SK-N-SH (cell line): ENCODE results near the gene PPP2R3C. TPM values are rescaled to one million over a fixed set of nuclear protein-coding genes. Genes with fewer than 3 reads are reported as not detected.

ENCODE experiments used
- CTCF ChIA-PET: fragments of 300-600, 350-600 bp; formaldehyde crosslinking; extraction: SDS; loops from one replicate; lab custom pipeline; 2021; lab: Yijun Ruan, JAX
- POLR2A ChIA-PET: fragments of 350-600 bp; sonication (Branson Sonifier 250); formaldehyde crosslinking; extraction: SDS; loops from one replicate; lab custom pipeline; 2020; ENCODE audit warnings: antibody characterized with exemption, inconsistent platforms; lab: Yijun Ruan, JAX
- DNase-seq: peaks from one replicate; pipeline ENCODE4 v3.0.0; 2012
- H2AFZ ChIP-seq: fragments of 200-600 bp; sonication (generic); 2 replicates; pipeline ENCODE4 v1.8.1; 2016; ENCODE audit warnings: antibody characterized with exemption, mild to moderate bottlenecking, low read depth
- H3F3A ChIP-seq: fragments of 200-600 bp; sonication (generic); replicated peaks from 2 replicates; pipeline ENCODE3; 2016; ENCODE audit warnings: antibody characterized with exemption, mild to moderate bottlenecking; ENCODE audit not compliant: insufficient read depth
- H3K27ac ChIP-seq, 2 experiments: fragments of 200-500 bp in 1 of 2; fragments of 200-600 bp in 1 of 2; sonication (Bioruptor generic) in 1 of 2; sonication (generic), shearing (Covaris generic) in 1 of 2; 2 replicates each; pipeline versions ENCODE4 v1.5.1 to v1.6.1; 2014 to 2016; ENCODE audit warnings: low read depth in 2 of 2, inconsistent platforms in 1 of 2, low read length in 1 of 2, mild to moderate bottlenecking in 1 of 2, mixed read lengths in 1 of 2
- H3K27me3 ChIP-seq: fragments of 200-600 bp; sonication (generic), shearing (Covaris generic); 2 replicates; pipeline ENCODE4 v1.6.1; 2016; ENCODE audit warnings: mixed run types; ENCODE audit not compliant: insufficient read depth
- H3K36me3 ChIP-seq, 2 experiments: fragments of 200-500 bp in 1 of 2; fragments of 200-600 bp in 1 of 2; sonication (Bioruptor generic) in 1 of 2; sonication (generic) in 1 of 2; replicated peaks in 1 of 2; 2 replicates each; pipeline versions ENCODE3 to v1.5.1; 2014 to 2016; ENCODE audit warnings: low read length in 1 of 2, mild to moderate bottlenecking in 1 of 2; ENCODE audit not compliant: insufficient read depth in 2 of 2, control insufficient read depth in 1 of 2
- H3K4me1 ChIP-seq, 2 experiments: fragments of 200-500 bp in 1 of 2; fragments of 200-600 bp in 1 of 2; sonication (Bioruptor generic) in 1 of 2; sonication (generic), shearing (Covaris generic) in 1 of 2; 2 replicates each; pipeline versions ENCODE4 v1.5.1 to v1.6.1; 2014 to 2016; ENCODE audit warnings: low read depth in 1 of 2, low read length in 1 of 2, mixed run types in 1 of 2; ENCODE audit not compliant: insufficient read depth in 2 of 2, control insufficient read depth in 1 of 2
- H3K4me2 ChIP-seq: fragments of 200-600 bp; sonication (generic), shearing (Covaris generic); 2 replicates; pipeline ENCODE4 v1.6.1; 2017; ENCODE audit warnings: mixed run types
- H3K4me3 ChIP-seq, 2 experiments: fragments of 200-500 bp in 1 of 2; fragments of 200-600 bp in 1 of 2; sonication (Bioruptor generic) in 1 of 2; sonication (generic), shearing (Covaris generic) in 1 of 2; 2 replicates each; pipeline versions ENCODE4 v1.5.1 to v1.8.1; 2014 to 2016; ENCODE audit warnings: low read depth in 2 of 2, inconsistent platforms in 1 of 2, low read length in 1 of 2, mild to moderate bottlenecking in 1 of 2, mixed read lengths in 1 of 2, moderate library complexity in 1 of 2
- H3K79me2 ChIP-seq: fragments of 200-600 bp; sonication (generic); 2 replicates; pipeline ENCODE4 v1.8.1; 2017; ENCODE audit warnings: mild to moderate bottlenecking; ENCODE audit not compliant: insufficient read depth
- H3K9ac ChIP-seq: fragments of 200-600 bp; sonication (generic); 2 replicates; pipeline ENCODE4 v1.6.1; 2017; ENCODE audit warnings: mixed run types
- H3K9me2 ChIP-seq: fragments of 200-600 bp; sonication (generic); 2 replicates; pipeline ENCODE4 v1.6.1; 2017; ENCODE audit warnings: mixed run types
- H3K9me3 ChIP-seq: fragments of 200-600 bp; sonication (generic); 2 replicates; pipeline ENCODE4 v1.6.1; 2017; ENCODE audit warnings: mixed run types, mild to moderate bottlenecking, moderate library complexity
- H4K20me1 ChIP-seq: fragments of 200-600 bp; sonication (generic); 2 replicates; pipeline ENCODE4 v1.6.1; 2017; ENCODE audit warnings: mild to moderate bottlenecking, mixed run types; ENCODE audit not compliant: insufficient read depth
- CHD2 ChIP-seq: fragments of 150-350 bp; IDR thresholded peaks from 2 replicates; pipeline ENCODE4 v1.6.1; 2018; ENCODE audit warnings: low read length; ENCODE audit not compliant: partially characterized antibody
- EP300 ChIP-seq, 2 experiments: IDR thresholded peaks; 2 replicates each; pipeline versions ENCODE4 v1.4.0 to v1.6.1; 2012; ENCODE audit warnings: borderline replicate concordance in 1 of 2, low read depth in 1 of 2, low read length in 1 of 2
- EZH2phosphoT487 ChIP-seq: fragments of 200-600 bp; sonication (generic); IDR thresholded peaks from 2 replicates; pipeline ENCODE4 v1.6.1; 2017; ENCODE audit warnings: low read depth, mixed run types, mild to moderate bottlenecking, antibody characterized with exemption, moderate library complexity, borderline replicate concordance
- MAX ChIP-seq: IDR thresholded peaks from 2 replicates; pipeline ENCODE4 v1.4.0; 2012; ENCODE audit warnings: low read depth
- MEF2A ChIP-seq: IDR thresholded peaks from 2 replicates; pipeline ENCODE4 v1.4.0; 2012; ENCODE audit warnings: low read depth, borderline replicate concordance
- MXI1 ChIP-seq: IDR thresholded peaks from 2 replicates; pipeline ENCODE4 v1.6.1; 2012; ENCODE audit warnings: mild to moderate bottlenecking, low read depth, low read length, improper control_type of control experiment
- NRF1 ChIP-seq: IDR thresholded peaks from 2 replicates; pipeline ENCODE4 v1.6.1; 2012; ENCODE audit warnings: low read depth, mild to moderate bottlenecking, low read length
- PBX3 ChIP-seq: IDR thresholded peaks from 2 replicates; pipeline ENCODE4; 2012
- POLR2AphosphoS5 ChIP-seq: IDR thresholded peaks from 2 replicates; pipeline ENCODE4 v1.6.1; 2012; ENCODE audit warnings: low read depth, low read length
- RCOR1 ChIP-seq: fragments of 150-350 bp; IDR thresholded peaks from 2 replicates; pipeline ENCODE4 v1.6.1; 2017; ENCODE audit warnings: antibody characterized with exemption, low read length
- RFX5 ChIP-seq: IDR thresholded peaks from 2 replicates; pipeline ENCODE4 v1.6.1; 2012; ENCODE audit warnings: mild to moderate bottlenecking, improper control_type of control experiment, low read length
- RXRA ChIP-seq: IDR thresholded peaks from 2 replicates; pipeline ENCODE4 v1.4.0; 2012; ENCODE audit warnings: low read depth, mild to moderate bottlenecking, borderline replicate concordance
- TAF1 ChIP-seq: IDR thresholded peaks from 2 replicates; pipeline ENCODE4 v1.6.1; 2012; ENCODE audit warnings: low read depth, mild to moderate bottlenecking, low read length, moderate library complexity, borderline replicate concordance
- TCF12 ChIP-seq: IDR thresholded peaks from 2 replicates; pipeline ENCODE4 v1.4.0; 2012
- TEAD4 ChIP-seq: IDR thresholded peaks from 2 replicates; pipeline ENCODE4 v1.4.0; 2012; ENCODE audit warnings: mild to moderate bottlenecking, borderline replicate concordance; ENCODE audit not compliant: insufficient read depth
- ZBTB33 ChIP-seq: IDR thresholded peaks from 2 replicates; pipeline ENCODE4 v1.4.0; 2012; ENCODE audit warnings: low read depth, borderline replicate concordance
- WGBS: methylation state at CpG from one replicate; pipeline ENCODE4 v1.1.6; 2017; ENCODE audit warnings: low lambda C conversion rate; 5-methylcytosine and 5-hydroxymethylcytosine counted together
- polyA plus RNA-seq, 3 experiments: library from polyadenylated mRNA; depleted of rRNA; stranded (reverse); fragments of >200 nt; gene quantifications; 2 replicates each; pipeline ENCODE4 v1.2.3, GENCODE V29; 2012

The PPP2R3C gene
- polyA plus RNA-seq, 1 of the 3 experiments (the other 2 are of a cell fraction), result 6.2 TPM

GRCh38 chr14:35149239-35149638, 27.4 kb upstream of the PPP2R3C start:
- Histone ChIP-seq H3K27me3 (no peaks in the 10 kb centered on the region), H3K4me1 (no peaks in the 10 kb centered on the region), H2AFZ (no peak overlapping the region), H3K9me2 (no peaks in the 10 kb centered on the region), H4K20me1 (no peaks in the 10 kb centered on the region), H3K79me2 (peaks cover 18% of the 10 kb centered on the region; the same call in 1 of the 2 replicates), H3F3A (peaks cover 7% of the 10 kb centered on the region), H3K9me3 (peaks cover 4% of the 10 kb centered on the region; the same call in 1 of the 2 replicates), H3K27ac (no peak overlapping the region), H3K4me3 (no peak overlapping the region), H3K36me3 (peaks cover 0 to 19% of the 10 kb centered on the region in 2 experiments), H3K9ac (no peak overlapping the region), H3K4me2 (no peak overlapping the region)
- TF ChIP-seq NRF1 (no peak), EP300 (IDR thresholded peaks at IDR 0.05; ENCODE audit: borderline replicate concordance in 1 of 2, low read depth in 1 of 2, low read length in 1 of 2) (no peak), RCOR1 (no peak), POLR2AphosphoS5 (no peak)
- ChIA-PET CTCF (interaction anchor here (0.8 to 2.4 kb wide), 3 partner anchors 8 to 273 kb away, joined by 4 to 8 read pairs (median 5); no protein-coding TSS in a partner anchor), POLR2A (interaction anchor here (0.7 kb wide), 1 partner anchor 31 kb away, joined by 6 read pairs; no protein-coding TSS in a partner anchor)
- 98% methylated on average over 4 of the region's 4 CpGs for WGBS
- DNase-seq, result no peak

GRCh38 chr14:35147711-35148110, 25.9 kb upstream of the PPP2R3C start:
- POLR2A ChIA-PET, result no interaction called here
- no peaks in the 10 kb centered on the region for H4K20me1 ChIP-seq
- H3K79me2 ChIP-seq, result peaks cover 18% of the 10 kb centered on the region; the same call in 1 of the 2 replicates
- no peaks in the 10 kb centered on the region for H3K9me2 ChIP-seq
- CTCF ChIA-PET, result interaction anchor here (0.9 to 10.4 kb wide), 3 partner anchors 229 to 274 kb away, joined by 3 to 102 read pairs (median 8); no protein-coding TSS in a partner anchor
- H3K27ac ChIP-seq, result no peak overlapping the region
- H3K9ac ChIP-seq, result no peak overlapping the region
- no peak overlapping the region for H3K4me3 ChIP-seq
- peaks cover 0 to 22% of the 10 kb centered on the region in 2 experiments for H3K36me3 ChIP-seq
- no peak for TF ChIP-seq ZBTB33
- no peak for TF ChIP-seq CHD2
- TF ChIP-seq RXRA, result no peak
- no peak for TF ChIP-seq TCF12
- no peak for TF ChIP-seq MEF2A
- no peak for TF ChIP-seq TAF1
- TF ChIP-seq MXI1, result no peak
- no peak for TF ChIP-seq RFX5
- no peak for TF ChIP-seq PBX3
- no peak for TF ChIP-seq TEAD4
- TF ChIP-seq EZH2phosphoT487, result no peak
- TF ChIP-seq MAX, result no peak
- H3K27me3 ChIP-seq, result no peaks in the 10 kb centered on the region
- WGBS, result 79% methylated on average over 3 of the region's 3 CpGs
- peaks cover 4% of the 10 kb centered on the region; the same call in 1 of the 2 replicates for H3K9me3 ChIP-seq
- peaks cover 7% of the 10 kb centered on the region for H3F3A ChIP-seq
- H3K4me1 ChIP-seq, result no peaks in the 10 kb centered on the region
- no peak for DNase-seq
- H2AFZ ChIP-seq, result no peak overlapping the region
- no peak overlapping the region for H3K4me2 ChIP-seq
